ENCODE measurements around the gene INTS14. TPM values are rescaled to one million over a fixed set of nuclear protein-coding genes. Genes with fewer than 3 reads are reported as not detected.
A peak's percentile ranks its signal among the peaks of the same experiment; 100 is the strongest.

The INTS14 gene
- polyA plus RNA-seq, 1 donor = 58.6 TPM

GRCh38 chr15:65532738-65533051, 78.2 kb downstream of the INTS14 start:
- DNase-seq = no peak

- DNase-seq = peak; percentile 87
These were observed 80.4 kb downstream of the INTS14 start, which contains the start of gene HACD3 for GRCh38 chr15:65530318-65531111. Gene HACD3 (plus strand): TSS chr15:65530463. CDS start chr15:65530632, 169 bp downstream.

- DNase-seq = no peak
These were observed 81.1 kb downstream of the INTS14 start for GRCh38 chr15:65529762-65530317.

Other genes with a start within 250 kb of the INTS14 start
- gene IGDCC3, start 233.1 kb downstream of the INTS14 start, polyA plus RNA-seq (ENCODE audit: insufficient read length) = 8.1 TPM
- 13.2 TPM for gene IGDCC4, start 188.2 kb downstream of the INTS14 start, polyA plus RNA-seq (ENCODE audit: insufficient read length)
- 40.1 TPM for gene DPP8, start 93.4 kb downstream of the INTS14 start, polyA plus RNA-seq (ENCODE audit: insufficient read length)
- gene HACD3, start 80.7 kb downstream of the INTS14 start, polyA plus RNA-seq (ENCODE audit: insufficient read length) = 188 TPM
- gene SLC24A1, start 10.8 kb upstream of the INTS14 start, polyA plus RNA-seq (ENCODE audit: insufficient read length) = 25.9 TPM
- 21.8 TPM for gene DENND4A, start 181.2 kb upstream of the INTS14 start, polyA plus RNA-seq (ENCODE audit: insufficient read length)

All from left kidney (tissue), 2 donors.